HG03025 (cell line): ENCODE data around the gene CFAP107.
"Not testable (repeated sequence)": the region's sequence is repeated elsewhere in the genome, so short reads cannot be mapped to it uniquely, and the experiment has no call there.

Experiments
- ATAC-seq: cut with Tn5 transposase; IDR thresholded peaks from one replicate; pipeline ENCODE4 v1.9.1; 2021; ENCODE audit warnings: mild to moderate bottlenecking, moderate library complexity; ENCODE audit not compliant: unreplicated experiment, low FRiP score

CFAP107 gene

DNA sequence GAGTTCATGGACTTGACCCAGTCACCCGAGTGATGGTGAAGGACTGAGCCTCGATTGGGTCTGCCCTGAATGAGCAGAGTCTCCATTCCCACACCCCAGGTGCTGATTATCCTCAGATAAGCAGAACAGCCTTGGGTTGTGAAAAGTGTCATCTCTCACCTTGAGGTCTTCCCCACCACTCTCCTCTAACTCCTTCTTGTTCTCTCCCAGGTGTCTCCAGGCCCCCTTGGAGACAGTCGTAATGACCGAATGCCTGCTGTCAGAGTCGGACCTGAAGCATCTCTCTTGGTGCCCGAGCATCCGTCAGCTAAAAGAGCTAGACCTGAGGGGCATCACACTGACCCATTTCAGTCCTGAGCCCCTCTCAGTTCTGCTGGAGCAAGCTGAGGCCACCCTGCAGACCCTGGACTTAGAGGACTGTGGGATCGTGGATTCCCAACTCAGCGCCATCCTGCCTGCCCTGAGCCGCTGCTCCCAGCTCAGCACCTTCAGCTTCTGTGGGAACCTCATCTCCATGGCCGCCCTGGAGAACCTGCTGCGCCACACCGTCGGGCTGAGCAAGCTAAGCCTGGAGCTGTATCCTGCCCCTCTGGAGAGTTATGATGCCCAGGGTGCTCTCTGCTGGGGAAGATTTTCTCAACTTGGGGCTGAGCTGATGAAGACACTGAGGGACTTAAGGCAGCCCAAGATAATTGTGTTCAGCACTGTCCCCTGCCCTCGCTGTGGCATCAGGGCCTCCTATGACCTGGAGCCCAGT, 31.0 kb downstream of the CFAP107 start:
- no peak for ATAC-seq

GRCh38 chr1:12778061-12778460, 32.1 kb downstream of the CFAP107 start:
- ATAC-seq = no peak

- ATAC-seq = no peak
These were observed 32.9 kb downstream of the CFAP107 start for GRCh38 chr1:12778907-12779306.

- ATAC-seq = not testable (repeated sequence)
These were observed 35.5 kb downstream of the CFAP107 start for GRCh38 chr1:12781488-12781887.

DNA sequence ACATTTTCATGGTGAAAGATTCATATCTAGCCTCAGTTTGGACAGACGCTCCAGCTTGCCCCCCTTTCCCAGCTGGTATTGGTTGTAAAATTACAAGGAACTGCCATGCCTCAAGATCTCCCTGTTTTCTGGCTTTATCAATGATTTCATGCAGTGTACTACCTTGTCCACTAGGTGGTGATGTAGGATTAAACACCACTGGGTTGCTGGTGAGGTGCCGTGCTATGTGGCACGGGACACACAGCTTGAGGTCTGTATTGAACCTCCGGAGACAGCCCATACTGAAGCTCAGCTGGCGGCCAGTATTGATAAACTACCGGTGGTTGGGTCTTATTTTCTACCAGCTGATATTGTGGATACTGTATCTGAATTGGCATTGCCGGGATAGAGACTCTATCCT, 37.8 kb downstream of the CFAP107 start:
- not testable (repeated sequence) for ATAC-seq

- ATAC-seq = not testable (repeated sequence)
These were observed 38.7 kb downstream of the CFAP107 start for GRCh38 chr1:12784729-12785128.

- ATAC-seq = not testable (repeated sequence)
These were observed 45.1 kb downstream of the CFAP107 start, which contains the start of gene PRAMEF1 for GRCh38 chr1:12791097-12791496. Gene PRAMEF1, plus strand, starts transcription at chr1:12791397. Its CDS starts 1,831 bp downstream, at chr1:12793228.

GRCh38 chr1:12798911-12799310, 52.9 kb downstream of the CFAP107 start:
- ATAC-seq = no peak

- ATAC-seq = no peak
These were observed 53.7 kb downstream of the CFAP107 start for GRCh38 chr1:12799730-12800129.

- ATAC-seq = no peak
These were observed 63.9 kb downstream of the CFAP107 start for GRCh38 chr1:12809933-12810332.

DNA sequence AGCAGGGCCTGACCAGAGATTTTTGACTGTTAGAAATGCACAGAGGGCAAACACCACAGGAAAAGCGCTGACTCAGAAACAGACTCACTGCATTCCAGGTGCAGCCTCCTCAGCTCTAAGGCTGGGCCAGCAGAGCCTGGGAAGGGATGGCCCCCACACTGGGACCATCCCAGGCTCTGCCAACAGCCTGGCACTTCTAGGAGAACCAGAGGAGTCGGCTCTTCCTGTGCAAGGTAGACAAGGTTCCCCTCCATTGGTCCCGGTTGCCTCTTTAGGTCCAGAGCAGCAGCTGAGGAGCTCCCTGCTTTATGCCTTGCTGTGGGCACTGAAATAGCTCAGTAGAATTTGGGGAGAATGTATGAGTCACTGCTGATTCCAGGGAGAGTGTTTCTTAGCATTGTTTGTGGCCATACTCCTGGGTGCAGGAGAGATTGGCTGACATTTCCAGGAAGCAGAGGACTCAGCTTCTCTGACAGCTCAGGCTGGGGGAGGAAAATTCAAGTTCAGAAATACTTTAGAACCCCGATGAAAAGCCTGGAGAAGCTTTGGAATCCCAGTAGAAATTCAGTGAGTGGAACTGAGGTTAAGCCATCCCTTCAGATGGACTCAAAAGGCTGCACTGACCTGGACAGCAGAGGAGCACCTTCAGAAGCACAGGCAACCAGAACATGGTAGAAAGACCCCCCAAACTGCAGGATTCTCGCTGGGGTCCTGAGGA, 64.8 kb downstream of the CFAP107 start:
- ATAC-seq = no peak

DNA sequence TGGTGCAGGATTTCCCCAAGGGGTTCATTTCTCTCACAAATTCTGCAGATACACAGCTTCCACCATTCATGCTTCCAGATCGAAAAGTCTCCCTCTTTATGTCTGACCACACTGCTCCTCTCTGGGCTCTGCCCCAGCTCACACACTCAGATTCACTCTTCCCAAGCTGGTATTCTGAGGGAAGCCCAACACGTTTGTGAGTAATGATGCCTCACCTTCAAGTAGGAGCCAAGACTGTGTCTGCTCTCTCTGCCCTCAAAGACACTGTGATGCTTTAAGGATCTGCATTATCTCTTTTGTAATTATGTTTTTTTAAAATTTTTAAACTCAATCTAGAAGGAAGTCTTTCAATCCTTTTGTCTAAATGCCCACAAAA, 65.4 kb downstream of the CFAP107 start:
- no peak for ATAC-seq
